Adrenal gland (tissue), 5 donors: ENCODE data around the gene VWCE.
"Not testable (repeated sequence)": the region's sequence is repeated elsewhere in the genome, so short reads cannot be mapped to it uniquely, and the experiment has no call there.

ENCODE experiments used
- CTCF ChIP-seq, 6 experiments: fragments of 450-650 bp in 4 of 6; fragments of 200-600 bp in 2 of 6; sonication (generic) in 1 of 6; IDR thresholded peaks; 1 replicate in 5 of 6; 2 replicates in 1 of 6; pipeline versions ENCODE4 v1.5.1 to v1.8.0; 2016 to 2021; ENCODE audit warnings: antibody characterized with exemption in 6 of 6, mild to moderate bottlenecking in 2 of 6, moderate library complexity in 1 of 6
- POLR2A ChIP-seq, 2 donors: fragments of 450-650 bp; IDR thresholded peaks; one replicate each; pipeline ENCODE4 v1.6.1; 2017; ENCODE audit warnings: antibody characterized with exemption in 2 of 2, mild to moderate bottlenecking in 2 of 2, moderate library complexity in 1 of 2
- donor health status: DM: no; HTN: no; CAD: no.

GRCh38 chr11:61237130-61237529, 58.0 kb downstream of the VWCE start:
- not testable (repeated sequence) for TF ChIP-seq CTCF, POLR2A (IDR thresholded peaks at IDR 0.05)
